ENCODE results near the gene MYT1. TPM values are rescaled to one million over a fixed set of nuclear protein-coding genes. Genes with fewer than 3 reads are reported as not detected.

The MYT1 gene
- total RNA-seq, 1 donor from 2014 or later, result not detected

DNA sequence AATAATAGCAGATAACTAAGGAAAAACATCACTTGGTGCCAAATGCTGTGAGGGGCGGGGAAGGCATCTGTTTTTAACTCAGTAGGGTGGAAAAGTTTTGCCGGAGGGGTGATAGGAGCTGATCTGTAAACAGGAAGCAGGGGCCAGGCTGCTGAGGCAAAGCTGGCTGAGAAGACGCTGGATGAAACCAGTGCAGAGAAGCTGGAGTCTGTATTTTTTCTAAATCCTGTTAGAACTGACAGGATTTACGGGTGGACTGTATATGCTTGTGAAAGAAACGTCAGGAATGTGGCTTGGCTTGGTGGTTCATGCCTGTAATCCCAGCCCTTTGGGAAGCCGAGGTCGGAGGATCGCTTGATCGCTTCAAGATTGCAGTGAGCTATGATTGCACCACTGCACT lies 96.9 kb downstream of the MYT1 start:
- FAIRE-seq (no peak), DNase-seq (ENCODE audit: low read depth) (no peak)
- no peak overlapping the region for H3K4me3 ChIP-seq (ENCODE audit: low read depth, low read length)
- H3K36me3 ChIP-seq (ENCODE audit: control insufficient read depth, insufficient read depth, low read length), result peaks cover 2% of the 10 kb centered on the region
- TF ChIP-seq, protein P1, sequence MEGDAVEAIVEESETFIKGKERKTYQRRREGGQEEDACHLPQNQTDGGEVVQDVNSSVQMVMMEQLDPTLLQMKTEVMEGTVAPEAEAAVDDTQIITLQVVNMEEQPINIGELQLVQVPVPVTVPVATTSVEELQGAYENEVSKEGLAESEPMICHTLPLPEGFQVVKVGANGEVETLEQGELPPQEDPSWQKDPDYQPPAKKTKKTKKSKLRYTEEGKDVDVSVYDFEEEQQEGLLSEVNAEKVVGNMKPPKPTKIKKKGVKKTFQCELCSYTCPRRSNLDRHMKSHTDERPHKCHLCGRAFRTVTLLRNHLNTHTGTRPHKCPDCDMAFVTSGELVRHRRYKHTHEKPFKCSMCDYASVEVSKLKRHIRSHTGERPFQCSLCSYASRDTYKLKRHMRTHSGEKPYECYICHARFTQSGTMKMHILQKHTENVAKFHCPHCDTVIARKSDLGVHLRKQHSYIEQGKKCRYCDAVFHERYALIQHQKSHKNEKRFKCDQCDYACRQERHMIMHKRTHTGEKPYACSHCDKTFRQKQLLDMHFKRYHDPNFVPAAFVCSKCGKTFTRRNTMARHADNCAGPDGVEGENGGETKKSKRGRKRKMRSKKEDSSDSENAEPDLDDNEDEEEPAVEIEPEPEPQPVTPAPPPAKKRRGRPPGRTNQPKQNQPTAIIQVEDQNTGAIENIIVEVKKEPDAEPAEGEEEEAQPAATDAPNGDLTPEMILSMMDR (IDR thresholded peaks at IDR 0.05; ENCODE audit: insufficient read depth, low read length, severe bottlenecking), result no peak
- H3K27me3 ChIP-seq (ENCODE audit: control insufficient read depth, insufficient read depth, low read length), result no peaks in the 10 kb centered on the region

DNA sequence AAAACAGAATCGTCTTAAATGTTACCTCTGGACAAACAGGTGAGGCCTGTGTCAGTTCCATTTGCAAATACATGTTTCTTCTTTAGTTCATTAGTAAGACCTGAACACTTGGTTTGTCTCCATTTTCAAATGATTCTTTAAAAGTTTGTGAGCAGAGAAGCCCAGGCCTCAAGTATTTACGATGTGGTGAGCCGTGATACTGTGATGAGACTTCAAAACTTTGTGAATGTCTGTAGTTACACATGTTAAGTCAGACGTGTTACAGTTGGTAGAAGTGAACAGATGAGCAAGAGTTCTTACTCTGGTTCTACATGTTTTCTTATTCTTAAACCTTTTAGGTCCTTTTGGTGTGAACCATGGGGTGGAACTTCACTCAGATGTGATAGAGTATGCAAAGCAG lies 99.8 kb downstream of the MYT1 start:
- FAIRE-seq (no peak), DNase-seq (ENCODE audit: low read depth) (no peak)
- Histone ChIP-seq H3K36me3 (ENCODE audit: control insufficient read depth, insufficient read depth, low read length) (peaks cover 2% of the 10 kb centered on the region), H3K27me3 (ENCODE audit: control insufficient read depth, insufficient read depth, low read length) (no peaks in the 10 kb centered on the region), H3K4me3 (ENCODE audit: low read depth, low read length) (no peak overlapping the region)
- TF ChIP-seq, protein P1 (IDR thresholded peaks at IDR 0.05; ENCODE audit: insufficient read depth, low read length, severe bottlenecking), result no peak

GRCh38 chr20:64265201-64265600 lies 100.9 kb downstream of the MYT1 start:
- FAIRE-seq (no peak), DNase-seq (ENCODE audit: low read depth) (no peak)
- TF ChIP-seq, protein P1 (IDR thresholded peaks at IDR 0.05; ENCODE audit: insufficient read depth, low read length, severe bottlenecking), result no peak
- Histone ChIP-seq H3K4me3 (ENCODE audit: low read depth, low read length) (no peak overlapping the region), H3K27me3 (ENCODE audit: control insufficient read depth, insufficient read depth, low read length) (no peaks in the 10 kb centered on the region), H3K36me3 (ENCODE audit: control insufficient read depth, insufficient read depth, low read length) (peaks cover 2% of the 10 kb centered on the region)

DNA sequence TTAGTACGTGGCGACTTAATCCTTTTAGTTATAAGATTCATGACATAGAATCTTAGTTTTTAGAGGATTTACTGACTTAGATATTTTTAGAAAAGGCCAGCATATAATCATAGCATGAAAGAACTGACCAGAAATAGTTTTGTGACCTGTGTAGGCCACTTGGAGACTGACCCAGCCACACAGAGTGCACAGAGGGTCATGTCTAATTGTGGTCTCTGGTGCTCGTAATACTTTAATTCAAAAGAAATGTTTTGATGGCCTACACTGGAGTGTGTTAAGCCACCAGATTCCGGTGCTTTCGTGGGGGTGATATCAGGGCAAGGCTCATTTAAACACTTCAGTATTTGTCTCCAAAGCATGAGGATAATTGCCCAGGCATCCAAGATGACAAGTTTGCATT lies 102.7 kb downstream of the MYT1 start:
- FAIRE-seq, result no peak
- no peak overlapping the region for H3K4me3 ChIP-seq (ENCODE audit: low read depth, low read length)
- no peaks in the 10 kb centered on the region for H3K27me3 ChIP-seq (ENCODE audit: control insufficient read depth, insufficient read depth, low read length)
- peaks cover 2% of the 10 kb centered on the region for H3K36me3 ChIP-seq (ENCODE audit: control insufficient read depth, insufficient read depth, low read length)
- TF ChIP-seq, protein P1 (IDR thresholded peaks at IDR 0.05; ENCODE audit: insufficient read depth, low read length, severe bottlenecking), result no peak
- no peak for DNase-seq (ENCODE audit: low read depth)

GRCh38 chr20:64268174-64268573 lies 103.9 kb downstream of the MYT1 start:
- Histone ChIP-seq H3K4me3 (ENCODE audit: low read depth, low read length) (no peak overlapping the region), H3K27me3 (ENCODE audit: control insufficient read depth, insufficient read depth, low read length) (no peaks in the 10 kb centered on the region), H3K36me3 (ENCODE audit: control insufficient read depth, insufficient read depth, low read length) (peaks cover 2% of the 10 kb centered on the region)
- DNase-seq (ENCODE audit: low read depth) (no peak), FAIRE-seq (no peak)
- TF ChIP-seq, protein P1 (IDR thresholded peaks at IDR 0.05; ENCODE audit: insufficient read depth, low read length, severe bottlenecking), result no peak

GRCh38 chr20:64269604-64270411 lies 105.6 kb downstream of the MYT1 start:
- no peak overlapping the region for H3K4me3 ChIP-seq (ENCODE audit: low read depth, low read length)
- FAIRE-seq (no peak), DNase-seq (ENCODE audit: low read depth) (no peak)
- TF ChIP-seq, protein P1 (IDR thresholded peaks at IDR 0.05; ENCODE audit: insufficient read depth, low read length, severe bottlenecking), result no peak
- no peaks in the 10 kb centered on the region for H3K27me3 ChIP-seq (ENCODE audit: control insufficient read depth, insufficient read depth, low read length)
- peaks cover 4% of the 10 kb centered on the region for H3K36me3 ChIP-seq (ENCODE audit: control insufficient read depth, insufficient read depth, low read length)
